ENCODE data around the gene POLR3E.

DNA sequence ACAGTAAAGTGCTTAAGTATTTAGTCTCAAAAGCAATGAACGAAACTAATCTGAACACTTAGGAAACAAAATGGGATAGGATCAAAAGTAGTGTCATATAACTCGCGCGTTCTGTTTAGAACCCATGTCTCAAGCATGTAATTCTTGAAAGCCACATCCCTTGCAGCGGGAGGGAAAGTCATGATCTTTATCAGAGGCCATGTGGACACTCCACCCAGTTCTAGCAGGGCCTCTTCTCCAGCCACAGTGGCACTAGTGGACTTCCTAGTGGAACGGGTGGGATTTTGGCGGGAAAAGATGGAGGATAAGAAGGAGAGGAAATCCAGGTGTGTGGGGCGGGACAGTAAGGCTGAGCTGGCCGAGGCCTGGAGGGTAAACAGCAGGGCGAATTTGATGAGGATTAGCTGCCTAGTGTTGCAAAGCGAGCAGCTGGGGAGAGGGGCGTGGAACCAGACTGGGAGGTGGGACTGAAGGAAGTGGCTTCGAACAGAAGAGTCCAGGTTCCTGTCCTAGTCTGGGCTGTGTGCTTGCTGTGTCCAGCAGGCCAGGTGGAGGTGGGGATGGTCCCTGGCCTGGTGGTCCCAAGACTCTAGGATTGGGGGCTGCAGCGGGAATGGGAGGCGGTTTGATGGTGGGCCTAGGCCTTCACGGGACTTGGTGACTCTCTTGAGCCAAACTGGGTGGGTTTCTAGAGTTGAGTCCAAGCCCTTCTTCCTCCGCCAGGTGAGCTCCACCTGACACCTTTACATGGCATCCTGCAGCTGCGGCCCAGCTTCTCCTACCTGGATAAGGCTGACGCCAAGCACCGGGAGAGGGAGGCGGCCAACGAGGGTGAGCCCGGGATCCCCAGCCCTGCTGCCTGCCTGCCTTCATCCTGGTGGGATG, 15.9 kb downstream of the POLR3E start:
- TF ChIP-seq, protein P1, sequence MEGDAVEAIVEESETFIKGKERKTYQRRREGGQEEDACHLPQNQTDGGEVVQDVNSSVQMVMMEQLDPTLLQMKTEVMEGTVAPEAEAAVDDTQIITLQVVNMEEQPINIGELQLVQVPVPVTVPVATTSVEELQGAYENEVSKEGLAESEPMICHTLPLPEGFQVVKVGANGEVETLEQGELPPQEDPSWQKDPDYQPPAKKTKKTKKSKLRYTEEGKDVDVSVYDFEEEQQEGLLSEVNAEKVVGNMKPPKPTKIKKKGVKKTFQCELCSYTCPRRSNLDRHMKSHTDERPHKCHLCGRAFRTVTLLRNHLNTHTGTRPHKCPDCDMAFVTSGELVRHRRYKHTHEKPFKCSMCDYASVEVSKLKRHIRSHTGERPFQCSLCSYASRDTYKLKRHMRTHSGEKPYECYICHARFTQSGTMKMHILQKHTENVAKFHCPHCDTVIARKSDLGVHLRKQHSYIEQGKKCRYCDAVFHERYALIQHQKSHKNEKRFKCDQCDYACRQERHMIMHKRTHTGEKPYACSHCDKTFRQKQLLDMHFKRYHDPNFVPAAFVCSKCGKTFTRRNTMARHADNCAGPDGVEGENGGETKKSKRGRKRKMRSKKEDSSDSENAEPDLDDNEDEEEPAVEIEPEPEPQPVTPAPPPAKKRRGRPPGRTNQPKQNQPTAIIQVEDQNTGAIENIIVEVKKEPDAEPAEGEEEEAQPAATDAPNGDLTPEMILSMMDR (IDR thresholded peaks at IDR 0.05), result no peak
- TF ChIP-seq POLR2A (IDR thresholded peaks at IDR 0.05), result no peak
- no peak for TF ChIP-seq POLR2AphosphoS5 (IDR thresholded peaks at IDR 0.05)

Data from transverse colon (tissue), 4 donors.